HG03139 (cell line): ENCODE results near the gene PKN2.
"Not testable (repeated sequence)": the region's sequence is repeated elsewhere in the genome, so short reads cannot be mapped to it uniquely, and the experiment has no call there.

ENCODE experiments used
- ATAC-seq: cut with Tn5 transposase; IDR thresholded peaks from one replicate; pipeline ENCODE4 v1.9.1; 2021; ENCODE audit not compliant: unreplicated experiment

Gene PKN2

DNA sequence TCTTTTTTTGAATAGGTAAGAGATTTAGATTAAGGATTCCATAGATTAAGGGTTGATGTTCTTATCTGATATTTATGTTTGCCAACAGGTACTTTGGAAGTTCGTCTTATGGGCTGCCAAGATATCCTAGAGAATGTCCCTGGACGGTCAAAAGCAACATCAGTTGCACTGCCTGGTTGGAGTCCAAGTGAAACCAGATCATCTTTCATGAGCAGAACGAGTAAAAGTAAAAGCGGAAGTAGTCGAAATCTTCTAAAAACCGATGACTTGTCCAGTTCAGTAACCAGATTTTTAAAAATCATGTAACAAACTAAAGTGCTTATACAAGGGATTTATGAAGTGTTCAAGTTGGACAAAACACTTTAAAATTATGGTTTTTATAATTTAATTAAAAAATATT, 100.5 kb downstream of the PKN2 start:
- no peak for ATAC-seq

GRCh38 chr1:88787023-88787903, 103.2 kb downstream of the PKN2 start:
- ATAC-seq, result no peak

- no peak for ATAC-seq
Observed at GRCh38 chr1:88791192-88791591, 107.1 kb downstream of the PKN2 start.

- no peak for ATAC-seq
Observed at GRCh38 chr1:88799491-88799890, 115.4 kb downstream of the PKN2 start.

- no peak for ATAC-seq
Observed at GRCh38 chr1:88800382-88801051, 116.4 kb downstream of the PKN2 start.

GRCh38 chr1:88801575-88802208, 117.6 kb downstream of the PKN2 start:
- ATAC-seq, result no peak

DNA sequence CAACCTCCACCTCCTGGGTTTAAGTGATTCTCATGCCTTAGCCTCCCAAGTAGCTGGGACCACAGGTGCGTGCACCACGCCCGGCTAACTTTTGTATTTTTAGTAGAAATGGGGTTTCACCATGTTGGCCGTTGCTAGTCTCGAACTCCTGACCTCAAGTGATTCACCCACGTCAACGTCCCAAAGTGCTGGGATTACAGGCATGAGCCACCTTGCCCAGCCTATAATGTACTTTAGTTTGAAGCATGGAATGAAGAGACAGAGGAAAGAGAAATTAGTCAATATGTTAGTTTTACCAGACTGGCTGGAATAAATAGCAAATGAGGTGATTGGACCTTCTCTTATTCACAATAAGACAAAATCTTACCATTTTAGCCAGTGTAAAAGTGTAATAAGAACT, 118.3 kb downstream of the PKN2 start:
- no peak for ATAC-seq

DNA sequence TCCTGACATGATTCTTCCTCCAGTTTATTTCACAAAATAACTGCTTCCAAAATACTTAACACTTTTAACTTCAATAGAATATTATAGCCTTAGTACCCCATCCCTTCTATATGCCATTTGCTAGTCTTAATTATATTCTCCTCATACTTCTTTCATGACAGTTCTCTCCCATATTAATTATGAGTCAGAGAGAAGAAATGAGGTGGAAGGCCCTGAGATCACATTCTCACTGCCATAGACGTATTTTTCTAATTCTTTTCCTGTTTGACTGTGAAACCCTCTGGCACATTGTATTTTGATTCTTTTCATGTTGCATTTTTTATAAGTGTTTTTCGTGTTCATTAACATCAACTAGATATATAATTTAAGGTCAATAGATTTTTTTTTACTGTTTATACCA, 118.9 kb downstream of the PKN2 start:
- no peak for ATAC-seq

- no peak for ATAC-seq
Observed at GRCh38 chr1:88803444-88803843, 119.4 kb downstream of the PKN2 start.

GRCh38 chr1:88812366-88812765, 128.3 kb downstream of the PKN2 start:
- no peak for ATAC-seq

DNA sequence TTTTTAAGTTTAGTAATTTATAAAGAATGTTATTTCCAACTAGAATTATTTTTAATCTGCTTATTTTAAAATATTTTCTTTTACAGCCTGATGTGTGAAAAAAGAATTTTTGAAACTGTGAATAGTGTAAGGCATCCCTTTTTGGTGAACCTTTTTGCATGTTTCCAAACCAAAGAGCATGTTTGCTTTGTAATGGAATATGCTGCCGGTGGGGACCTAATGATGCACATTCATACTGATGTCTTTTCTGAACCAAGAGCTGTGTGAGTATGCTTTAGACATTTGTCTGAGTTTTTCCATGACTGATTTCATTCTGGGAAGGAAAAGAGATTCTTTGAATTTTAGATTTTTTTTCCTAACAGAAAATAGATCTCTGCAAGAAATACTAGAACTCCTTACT, 129.4 kb downstream of the PKN2 start:
- ATAC-seq, result no peak

GRCh38 chr1:88819642-88820041, 135.6 kb downstream of the PKN2 start:
- ATAC-seq, result not testable (repeated sequence)

DNA sequence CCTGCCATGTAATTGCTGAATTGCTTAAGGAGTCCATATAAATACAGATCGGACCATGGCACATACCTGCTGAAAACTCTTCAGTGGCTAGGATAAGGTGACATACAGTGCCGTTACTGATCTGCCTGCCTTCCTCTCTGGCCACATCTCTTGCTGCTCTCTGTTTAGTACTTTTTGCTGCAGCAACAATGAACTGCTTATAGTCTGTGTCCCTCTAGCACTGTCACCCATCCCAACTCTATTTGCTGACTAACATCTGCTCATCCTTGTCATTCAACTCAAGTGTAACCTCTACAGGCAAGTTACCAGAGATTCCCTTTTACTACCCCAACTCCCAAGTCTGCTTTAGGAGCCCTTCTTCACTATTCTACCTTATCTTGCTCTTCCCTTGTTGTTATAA, 141.6 kb downstream of the PKN2 start:
- ATAC-seq, result no peak

GRCh38 chr1:88847643-88848042, 163.6 kb downstream of the PKN2 start:
- no peak for ATAC-seq

GRCh38 chr1:88851303-88852063, 167.4 kb downstream of the PKN2 start:
- no peak for ATAC-seq

DNA sequence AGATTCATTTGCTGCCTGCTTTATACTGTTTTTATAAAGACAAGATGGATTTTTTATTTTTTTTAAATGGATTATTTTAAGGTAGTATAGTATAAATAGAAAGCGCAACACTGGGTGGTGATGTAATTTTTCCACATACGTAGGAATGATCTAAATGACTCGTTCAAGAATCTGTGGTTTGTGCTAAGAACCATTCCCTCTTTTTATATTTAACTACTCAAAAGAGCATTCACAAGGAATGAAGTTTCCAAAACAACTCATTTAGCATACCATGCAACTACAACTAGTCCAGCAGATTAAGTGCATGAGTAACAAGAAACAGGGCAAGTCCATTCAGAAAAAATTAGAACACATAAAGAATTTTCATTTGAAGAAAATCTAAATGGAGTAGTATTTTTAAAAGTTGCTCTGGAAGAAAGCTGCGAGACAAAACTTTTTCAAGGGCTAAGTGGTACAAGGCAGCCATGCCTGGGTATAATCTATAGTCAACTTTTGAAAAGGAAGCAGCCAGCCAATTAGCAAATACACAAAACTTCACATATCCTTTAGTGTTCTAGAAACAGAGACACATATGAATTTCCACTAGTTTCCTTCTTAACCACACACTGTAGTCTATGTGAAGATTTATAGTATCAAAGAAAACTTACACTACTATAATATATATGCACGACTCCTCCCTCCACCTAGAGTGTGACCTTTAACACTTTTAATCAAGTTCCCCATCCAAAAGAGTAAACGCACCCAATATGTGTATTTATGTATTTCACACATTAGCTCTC, 183.9 kb downstream of the PKN2 start:
- no peak for ATAC-seq

DNA sequence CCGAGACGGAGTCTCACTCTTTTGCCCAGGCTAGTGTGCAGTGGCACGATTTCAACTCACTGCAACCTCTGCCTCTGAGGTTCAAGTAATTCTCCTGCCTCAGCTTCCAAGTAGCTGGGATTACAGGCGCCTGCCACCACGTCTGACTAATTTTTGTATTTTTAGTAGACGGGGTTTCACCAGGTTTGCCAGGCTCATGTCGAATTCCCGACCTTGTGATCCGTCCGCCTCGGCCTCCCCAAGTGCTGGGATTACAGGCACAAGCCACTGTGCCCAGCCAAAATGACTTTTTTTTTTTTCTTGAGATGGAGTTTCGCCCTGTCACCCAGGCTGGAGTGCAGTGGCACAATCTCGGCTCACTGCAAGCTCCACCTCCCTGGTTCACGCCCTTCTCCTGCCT, 185.6 kb downstream of the PKN2 start:
- not testable (repeated sequence) for ATAC-seq

GRCh38 chr1:88873737-88874349, 189.8 kb downstream of the PKN2 start:
- no peak for ATAC-seq

DNA sequence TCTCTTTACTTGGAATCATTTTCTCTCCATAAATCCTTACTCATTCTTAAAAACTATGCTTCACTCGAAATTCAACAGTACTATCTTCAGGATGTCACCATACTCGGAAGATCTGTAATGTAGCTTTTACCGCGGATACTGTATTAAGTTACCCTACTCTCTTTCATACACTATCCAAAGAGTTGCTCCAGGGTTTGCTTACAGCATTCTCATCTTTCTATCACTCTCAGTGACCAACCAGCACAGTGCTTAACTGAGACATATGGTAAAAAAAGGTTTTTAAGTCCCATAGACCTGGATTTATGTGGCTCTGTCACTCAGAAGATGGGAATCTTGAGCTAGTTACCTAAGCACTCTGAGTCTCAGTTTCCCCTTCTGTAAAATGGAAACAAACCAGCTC, 191.5 kb downstream of the PKN2 start:
- ATAC-seq, result no peak
